H9 (cell line): ENCODE results near the gene USE1. TPM values are rescaled to one million over a fixed set of nuclear protein-coding genes. Genes with fewer than 3 reads are reported as not detected.

ENCODE experiments used
- DNase-seq: peaks from one replicate; pipeline ENCODE4 v3.0.0-alpha.2; 2017
- H2AFZ ChIP-seq: one replicate; pipeline ENCODE4 v1.6.1; 2013; ENCODE audit warnings: mild to moderate bottlenecking, low read length, control low read depth, moderate library complexity
- H2AK5ac ChIP-seq: 2 replicates; pipeline ENCODE4 v1.6.1; 2013; ENCODE audit warnings: low read length, control low read depth, mixed read lengths; ENCODE audit not compliant: insufficient read length
- H2BK120ac ChIP-seq: one replicate; pipeline ENCODE4 v1.6.1; 2013; ENCODE audit warnings: low read depth, mild to moderate bottlenecking, low read length, control low read depth, inconsistent platforms; ENCODE audit not compliant: poor library complexity, severe bottlenecking
- H2BK12ac ChIP-seq: 2 replicates; pipeline ENCODE4 v1.6.1; 2013; ENCODE audit warnings: low read length, control low read depth, mixed read lengths, low read depth; ENCODE audit not compliant: insufficient read length
- H2BK15ac ChIP-seq: 2 replicates; pipeline ENCODE4 v1.6.1; 2013; ENCODE audit warnings: low read depth, low read length, control low read depth
- H2BK20ac ChIP-seq: one replicate; pipeline ENCODE4 v1.6.1; 2013; ENCODE audit warnings: low read depth, mild to moderate bottlenecking, low read length, control low read depth, inconsistent platforms; ENCODE audit not compliant: poor library complexity, severe bottlenecking
- H2BK5ac ChIP-seq: 2 replicates; pipeline ENCODE4 v1.6.1; 2013; ENCODE audit warnings: low read length, control low read depth, mixed read lengths; ENCODE audit not compliant: insufficient read length
- H3K14ac ChIP-seq: 2 replicates; pipeline ENCODE4 v1.6.1; 2013; ENCODE audit warnings: low read length, control low read depth; ENCODE audit not compliant: insufficient read depth
- H3K18ac ChIP-seq: 2 replicates; pipeline ENCODE4 v1.6.1; 2013; ENCODE audit warnings: low read depth, mild to moderate bottlenecking, mixed read lengths, low read length, control low read depth; ENCODE audit not compliant: insufficient read length
- H3K23ac ChIP-seq: 2 replicates; pipeline ENCODE4 v1.6.1; 2013; ENCODE audit warnings: low read length, control low read depth, mixed read lengths, low read depth; ENCODE audit not compliant: insufficient read length
- H3K23me2 ChIP-seq: 2 replicates; pipeline ENCODE4 v1.6.1; 2013; ENCODE audit warnings: low read depth, mild to moderate bottlenecking, mixed read lengths, low read length, control low read depth; ENCODE audit not compliant: insufficient read length, poor library complexity, severe bottlenecking
- H3K27ac ChIP-seq: 2 replicates; pipeline ENCODE4 v1.5.1; 2013; ENCODE audit warnings: low read length, control low read depth, mixed read lengths, low read depth; ENCODE audit not compliant: insufficient read length
- H3K27me3 ChIP-seq: 2 replicates; pipeline ENCODE4 v1.6.1; 2013; ENCODE audit warnings: low read length, control low read depth, inconsistent platforms; ENCODE audit not compliant: insufficient read depth
- H3K4ac ChIP-seq: 2 replicates; pipeline ENCODE4 v1.6.1; 2013; ENCODE audit warnings: low read depth, mild to moderate bottlenecking, control low read depth, inconsistent platforms, low read length, moderate library complexity
- H3K4me1 ChIP-seq: 2 replicates; pipeline ENCODE4 v1.6.1; 2013; ENCODE audit warnings: low read length, control low read depth, inconsistent platforms; ENCODE audit not compliant: insufficient read depth
- H3K4me2 ChIP-seq: 2 replicates; pipeline ENCODE4 v1.6.1; 2013; ENCODE audit warnings: low read length, control low read depth, mixed read lengths; ENCODE audit not compliant: insufficient read length, insufficient read depth
- H3K56ac ChIP-seq: 2 replicates; pipeline ENCODE4 v1.6.1; 2013; ENCODE audit warnings: low read depth, mild to moderate bottlenecking, mixed read lengths, low read length, control low read depth; ENCODE audit not compliant: insufficient read length
- H3K79me1 ChIP-seq: 2 replicates; pipeline ENCODE4 v1.6.1; 2013; ENCODE audit warnings: low read depth, mild to moderate bottlenecking, moderate library complexity, low read length, control low read depth, inconsistent platforms; ENCODE audit not compliant: insufficient read depth, poor library complexity, severe bottlenecking
- H3K79me2 ChIP-seq: 2 replicates; pipeline ENCODE4 v1.6.1; 2013; ENCODE audit warnings: low read length, control low read depth, inconsistent platforms; ENCODE audit not compliant: insufficient read depth
- H3K9ac ChIP-seq: 2 replicates; pipeline ENCODE4 v1.6.1; 2013; ENCODE audit warnings: low read length, control low read depth, mixed read lengths; ENCODE audit not compliant: insufficient read length; ENCODE audit errors: extremely low read depth
- H3K9me3 ChIP-seq: one replicate; pipeline ENCODE4 v1.6.1; 2013; ENCODE audit warnings: low read depth, low read length, inconsistent platforms; ENCODE audit not compliant: control insufficient read depth
- H3T11ph ChIP-seq: one replicate; pipeline ENCODE4 v1.6.1; 2013; ENCODE audit warnings: mild to moderate bottlenecking, low read length, control low read depth, inconsistent platforms
- H4K20me1 ChIP-seq: one replicate; pipeline ENCODE4 v1.6.1; 2013; ENCODE audit not compliant: control insufficient read depth, insufficient read length, insufficient read depth
- H4K5ac ChIP-seq: 2 replicates; pipeline ENCODE4 v1.6.1; 2013; ENCODE audit warnings: low read depth, mild to moderate bottlenecking, mixed read lengths, low read length, control low read depth; ENCODE audit not compliant: insufficient read length
- H4K8ac ChIP-seq: replicated peaks from 2 replicates; pipeline ENCODE4 v1.6.1; 2013; ENCODE audit warnings: low read length, control low read depth, mixed read lengths, low read depth; ENCODE audit not compliant: insufficient read length
- H4K91ac ChIP-seq: 2 replicates; pipeline ENCODE4 v1.6.1; 2013; ENCODE audit warnings: low read depth, mild to moderate bottlenecking, moderate library complexity, mixed read lengths, low read length, control low read depth; ENCODE audit not compliant: insufficient read length
- H3K27ac Mint-ChIP-seq, 3 experiments: 2 replicates in 2 of 3; 3 replicates in 1 of 3; pipeline ENCODE4 v1.8.0; 2020 to 2021; ENCODE audit warnings: mixed read lengths in 3 of 3, mild to moderate bottlenecking in 1 of 3, moderate library complexity in 1 of 3
- H3K27me3 Mint-ChIP-seq: 2 replicates; pipeline ENCODE4 v1.8.0; 2021; ENCODE audit warnings: low read depth, mild to moderate bottlenecking, moderate library complexity, mixed read lengths
- H3K36me3 Mint-ChIP-seq, 3 experiments: 2 replicates in 2 of 3; 3 replicates in 1 of 3; pipeline ENCODE4 v1.8.0; 2020 to 2021; ENCODE audit warnings: low read depth in 3 of 3, mixed read lengths in 3 of 3; ENCODE audit not compliant: insufficient read depth in 1 of 3
- H3K4me1 Mint-ChIP-seq, 2 experiments: 2 replicates each; pipeline ENCODE4 v1.8.0; 2020; ENCODE audit warnings: mixed read lengths in 2 of 2
- H3K4me3 Mint-ChIP-seq, 2 experiments: 2 replicates in 1 of 2; 3 replicates in 1 of 2; pipeline ENCODE4 v1.8.0; 2020 to 2021; ENCODE audit warnings: mild to moderate bottlenecking in 2 of 2, mixed read lengths in 2 of 2, moderate library complexity in 1 of 2
- H3K9me3 Mint-ChIP-seq, 2 experiments: 2 replicates in 1 of 2; 3 replicates in 1 of 2; pipeline ENCODE4 v1.8.0; 2020; ENCODE audit warnings: mild to moderate bottlenecking in 2 of 2, mixed read lengths in 2 of 2, moderate library complexity in 1 of 2
- CTCF ChIP-seq: fragments of 200-600 bp; sonication (generic); conservative IDR thresholded peaks from 3 replicates; pipeline ENCODE4 v1.8.0; 2021; ENCODE audit warnings: antibody characterized with exemption, mild to moderate bottlenecking
- WGBS: extraction: QIAGEN DNeasy Blood & Tissue Kit; methylation state at CpG from one replicate; pipeline ENCODE4 v1.1.7; 2013; ENCODE audit warnings: missing lambda C conversion rate, low lambda C conversion rate, mixed read lengths; ENCODE audit not compliant: insufficient read length; ENCODE audit errors: extremely low coverage; 5-methylcytosine and 5-hydroxymethylcytosine counted together
- total RNA-seq: library from RNA; stranded (reverse); gene quantifications from 2 replicates; pipeline ENCODE4 v1.2.1, GENCODE V29; 2021

USE1 gene
- total RNA-seq, 1 experiment from 2014 or later, result 16.2 TPM

GRCh38 chr19:17235971-17236777 is 21.0 kb downstream of the USE1 start:
- no peak overlapping the region for H3K56ac ChIP-seq
- no peak overlapping the region for H4K5ac ChIP-seq
- no peak overlapping the region for H2BK20ac ChIP-seq
- peak overlapping the region; percentile 18; the same call in 1 of the 2 replicates for H3K14ac ChIP-seq
- no peak overlapping the region for H3K23ac ChIP-seq
- TF ChIP-seq CTCF, result no peak
- no peak overlapping the region for H3K18ac ChIP-seq
- no peaks in the 10 kb centered on the region for H3K9me3 ChIP-seq
- peaks cover 8% of the 10 kb centered on the region for H3K79me2 ChIP-seq
- peak overlapping the region; percentile 69 for H3K4me2 ChIP-seq
- DNase-seq, result peak; percentile 84
- Mint-ChIP-seq H3K4me1 (peaks cover 20% of the 10 kb centered on the region in 2 experiments), H3K9me3 (no peaks in the 10 kb centered on the region), H3K27me3 (no peaks in the 10 kb centered on the region), H3K36me3 (peaks cover 19 to 66% (median 51%) of the 10 kb centered on the region in 3 experiments; a peak in 6 of 7 replicates), H3K27ac (peak overlapping the region in 2 of 3 experiments; percentile 35 to 68; a peak in 1 of 7 replicates), H3K4me3 (peak overlapping the region; percentile 81 to 87)
- no peak overlapping the region for H2AK5ac ChIP-seq
- no peaks in the 10 kb centered on the region for H4K20me1 ChIP-seq
- no peak overlapping the region for H4K91ac ChIP-seq
- peaks cover 5% of the 10 kb centered on the region for H3K79me1 ChIP-seq
- H3K27me3 ChIP-seq, result no peaks in the 10 kb centered on the region
- no peak overlapping the region for H2BK5ac ChIP-seq
- H4K8ac ChIP-seq, result no peak overlapping the region
- no peak overlapping the region for H2BK12ac ChIP-seq
- no peak overlapping the region for H2AFZ ChIP-seq
- no peak overlapping the region for H2BK120ac ChIP-seq
- H3K9ac ChIP-seq, result no peak overlapping the region
- H3K23me2 ChIP-seq, result peaks cover 6% of the 10 kb centered on the region
- no peak overlapping the region for H3K27ac ChIP-seq
- H2BK15ac ChIP-seq, result no peak overlapping the region
- H3T11ph ChIP-seq, result no peak overlapping the region
- no CpG with 5 or more reads among the region's 27 CpGs for WGBS
- H3K4ac ChIP-seq, result no peak overlapping the region
- no peaks in the 10 kb centered on the region for H3K4me1 ChIP-seq
